HG03558 (cell line): ENCODE measurements around the gene TAF4B.
A peak's percentile ranks its signal among the peaks of the same experiment; 100 is the strongest.
"Not testable (repeated sequence)": the region's sequence is repeated elsewhere in the genome, so short reads cannot be mapped to it uniquely, and the experiment has no call there.

ENCODE experiments used
- ATAC-seq: cut with Tn5 transposase; IDR thresholded peaks from one replicate; pipeline ENCODE4 v1.9.1; 2021; ENCODE audit warnings: moderate number of reproducible peaks; ENCODE audit not compliant: unreplicated experiment; ENCODE audit errors: extremely low read depth

Gene TAF4B

GRCh38 chr18:26303222-26303621 is 77.0 kb downstream of the TAF4B start:
- not testable (repeated sequence) for ATAC-seq

GRCh38 chr18:26304511-26304910 is 78.3 kb downstream of the TAF4B start:
- ATAC-seq: no peak

- no peak for ATAC-seq
These were observed 81.0 kb downstream of the TAF4B start for GRCh38 chr18:26307161-26307773.

GRCh38 chr18:26309281-26309680 is 83.0 kb downstream of the TAF4B start:
- no peak for ATAC-seq

GRCh38 chr18:26312199-26312598 is 86.0 kb downstream of the TAF4B start:
- ATAC-seq: no peak

- ATAC-seq: no peak
These were observed 91.2 kb downstream of the TAF4B start for GRCh38 chr18:26317398-26317797.

GRCh38 chr18:26320686-26321085 is 94.4 kb downstream of the TAF4B start:
- ATAC-seq: no peak

- ATAC-seq: no peak
These were observed 96.8 kb downstream of the TAF4B start for GRCh38 chr18:26322890-26323653.

- no peak for ATAC-seq
These were observed 99.5 kb downstream of the TAF4B start for GRCh38 chr18:26325771-26326170.

GRCh38 chr18:26327062-26327461 is 100.8 kb downstream of the TAF4B start:
- ATAC-seq: no peak

GRCh38 chr18:26332991-26333390 is 106.7 kb downstream of the TAF4B start:
- ATAC-seq: no peak

GRCh38 chr18:26335156-26335555 is 108.9 kb downstream of the TAF4B start:
- no peak for ATAC-seq

- no peak for ATAC-seq
These were observed 109.6 kb downstream of the TAF4B start for GRCh38 chr18:26335571-26336487.

- ATAC-seq: no peak
These were observed 110.3 kb downstream of the TAF4B start for GRCh38 chr18:26336572-26336971.

GRCh38 chr18:26342646-26343045 is 116.4 kb downstream of the TAF4B start:
- no peak for ATAC-seq

GRCh38 chr18:26350961-26351360 is 124.7 kb downstream of the TAF4B start:
- no peak for ATAC-seq

GRCh38 chr18:26356045-26356785 is 130.0 kb downstream of the TAF4B start:
- peak; percentile 52 for ATAC-seq

- ATAC-seq: no peak
These were observed 131.7 kb downstream of the TAF4B start for GRCh38 chr18:26357960-26358359.

GRCh38 chr18:26362021-26362420 is 135.8 kb downstream of the TAF4B start:
- ATAC-seq: no peak

GRCh38 chr18:26367425-26367824 is 141.2 kb downstream of the TAF4B start:
- no peak for ATAC-seq
